ENCODE measurements around the gene LARGE1.

DNA sequence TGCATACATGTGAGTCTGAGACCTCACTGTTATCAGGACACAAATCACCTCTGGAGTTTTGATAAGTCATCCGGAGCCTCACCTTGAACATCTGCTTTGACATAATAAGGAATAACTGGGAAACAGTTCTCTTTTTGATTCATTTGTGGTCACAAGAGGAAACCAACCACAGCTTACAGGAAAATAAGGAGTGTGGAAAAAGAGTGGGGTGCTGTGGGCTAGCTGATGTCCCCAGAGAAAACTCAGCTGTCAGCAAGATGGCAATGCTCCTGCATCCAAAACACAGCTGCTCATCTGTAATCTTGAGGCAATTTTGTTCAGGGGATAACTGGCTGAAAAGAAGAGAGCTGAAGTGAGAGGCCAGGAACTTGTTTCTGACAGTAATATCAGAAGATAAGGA is 445.7 kb downstream of the LARGE1 start:
- no peak for TF ChIP-seq CTCF (IDR thresholded peaks at IDR 0.05)
- no peak for TF ChIP-seq POLR2AphosphoS5 (IDR thresholded peaks at IDR 0.05; ENCODE audit: insufficient read depth in 1 of 2, low read depth in 1 of 2)
